Small intestine (tissue), 7 donors: ENCODE results near the gene CASKIN2. TPM values are rescaled to one million over a fixed set of nuclear protein-coding genes. Genes with fewer than 3 reads are reported as not detected.
A peak's percentile ranks its signal among the peaks of the same experiment; 100 is the strongest.

ENCODE experiments used
- DNase-seq, 2 donors: peaks; one replicate each; pipeline versions ENCODE4 v3.0.0 to v3.0.0-alpha.2; 2013
- FAIRE-seq: peaks from 2 replicates; lab custom pipeline; 2012; peaks lifted over from hg19 to GRCh38; lab: Jason Lieb, UNC
- H3K27ac ChIP-seq, 3 donors: one replicate each; pipeline ENCODE4 v1.5.1; 2013; ENCODE audit warnings: low read length in 2 of 3, mild to moderate bottlenecking in 2 of 3, control low read depth in 1 of 3, inconsistent platforms in 1 of 3, low read depth in 1 of 3, moderate library complexity in 1 of 3
- H3K27me3 ChIP-seq, 3 donors: one replicate each; pipeline ENCODE4 v1.6.1; 2013; ENCODE audit warnings: low read length in 3 of 3, inconsistent platforms in 1 of 3; ENCODE audit not compliant: control insufficient read depth in 3 of 3, insufficient read depth in 3 of 3
- H3K36me3 ChIP-seq, 3 donors: one replicate each; pipeline ENCODE4 v1.6.1; 2013; ENCODE audit warnings: low read length in 3 of 3, inconsistent platforms in 1 of 3, low read depth in 1 of 3, mild to moderate bottlenecking in 1 of 3, moderate library complexity in 1 of 3; ENCODE audit not compliant: control insufficient read depth in 3 of 3, insufficient read depth in 2 of 3
- H3K4me1 ChIP-seq, 3 donors: one replicate each; pipeline ENCODE4 v1.6.1; 2013; ENCODE audit warnings: low read length in 2 of 3, inconsistent platforms in 1 of 3, low read depth in 1 of 3, mild to moderate bottlenecking in 1 of 3, moderate library complexity in 1 of 3; ENCODE audit not compliant: control insufficient read depth in 3 of 3, insufficient read depth in 2 of 3
- H3K4me3 ChIP-seq, 3 donors: one replicate each; pipeline ENCODE4 v1.5.1; 2013; ENCODE audit warnings: low read length in 3 of 3, control low read depth in 1 of 3, inconsistent platforms in 1 of 3, low read depth in 1 of 3, mild to moderate bottlenecking in 1 of 3, moderate library complexity in 1 of 3
- H3K9me3 ChIP-seq, 2 donors: one replicate each; pipeline ENCODE4 v1.6.1; 2013; ENCODE audit warnings: low read depth in 1 of 2, low read length in 1 of 2; ENCODE audit not compliant: control insufficient read depth in 2 of 2, insufficient read depth in 1 of 2
- WGBS, 3 donors: extraction: QIAGEN DNeasy Blood & Tissue Kit; methylation state at CpG; one replicate each; pipeline ENCODE4 v1.1.7; 2013; 5-methylcytosine and 5-hydroxymethylcytosine counted together
- polyA plus RNA-seq, 4 donors: library from polyadenylated mRNA; stranded (reverse) in 3 of 4; unstranded in 1 of 4; fragments of 200-250 nt in 3 of 4; fragments of 120-200 nt in 1 of 4; gene quantifications; one replicate each; pipeline versions ENCODE4 v1.2.1 to v1.2.3, GENCODE V29; 2013
- donor health status: healthy with polysubstance abuse.
- donor health status: control.
- donor health status: control.
- donor health status: Bipolar disorder and iron deficiency.
- donor health status: healthy.

Gene CASKIN2
- polyA plus RNA-seq, 4 donors: 7.6 to 15.6 (median 10.9) TPM

- peaks cover 0 to 23% (median 0%) of the 10 kb centered on the region in 3 donors for H3K4me1 ChIP-seq
- 89 to 98% (median 96%) methylated on average over 9 of the region's 9 CpGs for WGBS, 3 donors
- peaks cover 2 to 59% (median 8%) of the 10 kb centered on the region in 3 donors for H3K36me3 ChIP-seq
- no peak overlapping the region for H3K4me3 ChIP-seq
- H3K27ac ChIP-seq: peak overlapping the region in 1 of 3 donors; percentile 36
- H3K9me3 ChIP-seq: no peaks in the 10 kb centered on the region
- no peak for FAIRE-seq
- H3K27me3 ChIP-seq: no peaks in the 10 kb centered on the region
- DNase-seq: no peak
Observed at GRCh38 chr17:75518983-75519537, 3.7 kb upstream of the CASKIN2 start.

- FAIRE-seq (no peak), DNase-seq (peak in 1 of 2 donors; percentile 58)
- Histone ChIP-seq H3K27me3 (no peaks in the 10 kb centered on the region), H3K27ac (peak overlapping the region in 1 of 3 donors; percentile 3), H3K36me3 (peaks cover under 1 to 59% (median 8%) of the 10 kb centered on the region in 3 donors), H3K4me1 (peaks cover 0 to 30% (median 0%) of the 10 kb centered on the region in 3 donors), H3K9me3 (no peaks in the 10 kb centered on the region), H3K4me3 (no peak overlapping the region)
- 49 to 68% (median 63%) methylated on average over 3 of the region's 3 CpGs for WGBS, 3 donors
Observed at GRCh38 chr17:75518201-75518600, 2.9 kb upstream of the CASKIN2 start.

GRCh38 chr17:75517297-75517865, 2.0 kb upstream of the CASKIN2 start:
- WGBS, 3 donors: 9 to 24% (median 11%) methylated on average over 9 to 10 of the region's 10 CpGs
- FAIRE-seq (no peak), DNase-seq (peak in 1 of 2 donors; percentile 68)
- Histone ChIP-seq H3K27me3 (no peaks in the 10 kb centered on the region), H3K36me3 (peaks cover 0 to 58% (median 6%) of the 10 kb centered on the region in 3 donors), H3K9me3 (no peaks in the 10 kb centered on the region), H3K4me1 (peaks cover 0 to 38% (median 0%) of the 10 kb centered on the region in 3 donors), H3K4me3 (peak overlapping the region; percentile 50 to 95 (median 64)), H3K27ac (peak overlapping the region; percentile 30 to 80 (median 62))

- Histone ChIP-seq H3K27me3 (no peaks in the 10 kb centered on the region), H3K4me1 (peaks cover 0 to 44% (median 2%) of the 10 kb centered on the region in 3 donors), H3K4me3 (peak overlapping the region; percentile 50 to 95 (median 64)), H3K27ac (peak overlapping the region; percentile 61 to 80 (median 62)), H3K9me3 (no peaks in the 10 kb centered on the region), H3K36me3 (peaks cover 0 to 58% (median 5%) of the 10 kb centered on the region in 3 donors)
- DNase-seq (peak in 1 of 2 donors; percentile 84), FAIRE-seq (no peak)
- WGBS, 3 donors: 0 to 1% (median 0%) methylated on average over 45 to 65 of the region's 65 CpGs
Observed at GRCh38 chr17:75516619-75517296, 1.4 kb upstream of the CASKIN2 start.

GRCh38 chr17:75516255-75516618, 900 bp upstream of the CASKIN2 start, which contains the start of gene TSEN54:
Gene TSEN54 (plus strand): TSS chr17:75516528. CDS start chr17:75516561, 33 bp downstream.
- peak within 1 kb of the TSS; percentile 64 to 95 (median 77) for H3K4me3 ChIP-seq
- peaks cover 0 to 58% (median 5%) of the 10 kb centered on the region in 3 donors for H3K36me3 ChIP-seq
- FAIRE-seq (no peak), DNase-seq (peak; percentile 94 to 97)
- 0 to 1% (median 1%) methylated on average over 18 to 45 of the region's 45 CpGs for WGBS, 3 donors
- no peaks in the 10 kb centered on the region for H3K9me3 ChIP-seq
- H3K4me1 ChIP-seq: peaks cover 0 to 50% (median 2%) of the 10 kb centered on the region in 3 donors
- peak within 1 kb of the TSS; percentile 61 to 84 (median 80) for H3K27ac ChIP-seq
- H3K27me3 ChIP-seq: no peaks in the 10 kb centered on the region

- no peak for FAIRE-seq
- WGBS, 3 donors: 1 to 2% (median 1%) methylated on average over 26 to 50 of the region's 50 CpGs
- DNase-seq: peak in 1 of 2 donors; percentile 63
Observed at GRCh38 chr17:75514919-75515495, 330 bp downstream of the CASKIN2 start.

GRCh38 chr17:75514299-75514918, 928 bp downstream of the CASKIN2 start:
- peak overlapping the region; percentile 58 to 95 (median 77) for H3K4me3 ChIP-seq

More at GRCh38 chr17:75514919-75515495, 330 bp downstream of the CASKIN2 start:
- Histone ChIP-seq H3K4me1 (peaks cover 0 to 60% (median 2%) of the 10 kb centered on the region in 3 donors), H3K9me3 (no peaks in the 10 kb centered on the region), H3K27ac (peak overlapping the region; percentile 31 to 65 (median 64)), H3K36me3 (peaks cover 0 to 59% (median 5%) of the 10 kb centered on the region in 3 donors), H3K4me3 (peak overlapping the region; percentile 58 to 95 (median 77)), H3K27me3 (no peaks in the 10 kb centered on the region)

More at GRCh38 chr17:75514299-75514918, 928 bp downstream of the CASKIN2 start:
- Histone ChIP-seq H3K27me3 (no peaks in the 10 kb centered on the region), H3K4me1 (peaks cover 0 to 65% (median 3%) of the 10 kb centered on the region in 3 donors), H3K9me3 (no peaks in the 10 kb centered on the region), H3K27ac (peak overlapping the region in 2 of 3 donors; percentile 31 to 64), H3K36me3 (peaks cover 0 to 60% (median 4%) of the 10 kb centered on the region in 3 donors)
- peak; percentile 42 to 64 for DNase-seq
- FAIRE-seq: no peak
- WGBS, 3 donors: 8 to 29% (median 18%) methylated on average over 15 of the region's 15 CpGs
